Mucosa of rectum (tissue), 2 donors: ENCODE measurements around the gene CTRB2.
A peak's percentile ranks its signal among the peaks of the same experiment; 100 is the strongest.
"Not testable (repeated sequence)": the region's sequence is repeated elsewhere in the genome, so short reads cannot be mapped to it uniquely, and the experiment has no call there.

Experiments
- H3K27ac ChIP-seq, 2 donors: one replicate each; pipeline ENCODE4 v1.7.0; 2013; ENCODE audit warnings: inconsistent platforms in 2 of 2, low read depth in 2 of 2, low read length in 2 of 2
- H3K27me3 ChIP-seq, 2 donors: one replicate each; pipeline ENCODE4 v1.7.0; 2013; ENCODE audit warnings: low read length in 2 of 2; ENCODE audit not compliant: control insufficient read depth in 2 of 2, insufficient read depth in 2 of 2
- H3K36me3 ChIP-seq, 2 donors: one replicate each; pipeline ENCODE4 v1.7.0; 2013; ENCODE audit warnings: low read length in 2 of 2; ENCODE audit not compliant: control insufficient read depth in 2 of 2, insufficient read depth in 2 of 2
- H3K4me1 ChIP-seq, 2 donors: one replicate each; pipeline ENCODE4 v1.7.0; 2013; ENCODE audit warnings: low read length in 2 of 2, mild to moderate bottlenecking in 1 of 2; ENCODE audit not compliant: control insufficient read depth in 2 of 2, insufficient read depth in 2 of 2
- H3K4me3 ChIP-seq, 2 donors: one replicate each; pipeline ENCODE4 v1.7.0; 2013; ENCODE audit warnings: low read length in 2 of 2
- H3K9ac ChIP-seq, 2 donors: one replicate each; pipeline ENCODE4 v1.7.0; 2013; ENCODE audit warnings: low read length in 2 of 2, low read depth in 1 of 2, mild to moderate bottlenecking in 1 of 2
- H3K9me3 ChIP-seq, 2 donors: one replicate each; pipeline ENCODE4 v1.7.0; 2013; ENCODE audit warnings: low read length in 2 of 2; ENCODE audit not compliant: control insufficient read depth in 2 of 2
- donor health status: healthy.
- donor health status: Normal muscosa, but diverticular disease.

Gene CTRB2

DNA sequence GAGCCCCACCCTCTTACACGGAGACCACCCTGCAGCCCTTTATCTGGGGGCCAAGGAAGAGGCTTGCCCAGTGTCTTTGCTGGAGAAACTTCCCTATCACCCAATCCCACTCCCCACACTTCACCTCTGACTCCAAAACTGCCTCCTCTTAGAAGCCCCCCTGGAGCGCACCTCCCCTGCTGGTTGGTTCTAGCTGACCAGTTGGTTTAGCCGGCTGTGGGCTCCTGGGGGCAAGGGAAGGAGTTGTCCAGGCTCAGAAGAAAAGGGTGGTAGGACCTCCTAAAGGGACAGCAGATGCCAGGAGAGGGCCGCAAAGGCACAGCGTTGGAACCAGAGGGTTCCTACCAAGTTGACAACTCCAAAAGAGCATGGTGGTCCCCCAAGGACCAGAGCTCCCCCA is 42.5 kb upstream of the CTRB2 start:
- H3K27me3 ChIP-seq: peaks cover 0 to 3% of the 10 kb centered on the region in 2 donors
- no peaks in the 10 kb centered on the region for H3K36me3 ChIP-seq
- peak overlapping the region; percentile 95 to 97 for H3K27ac ChIP-seq
- H3K4me3 ChIP-seq: peak overlapping the region; percentile 86 to 90
- peak overlapping the region; percentile 60 to 97 for H3K9ac ChIP-seq
- peaks cover 59 to 74% of the 10 kb centered on the region in 2 donors for H3K4me1 ChIP-seq
- H3K9me3 ChIP-seq: no peaks in the 10 kb centered on the region

DNA sequence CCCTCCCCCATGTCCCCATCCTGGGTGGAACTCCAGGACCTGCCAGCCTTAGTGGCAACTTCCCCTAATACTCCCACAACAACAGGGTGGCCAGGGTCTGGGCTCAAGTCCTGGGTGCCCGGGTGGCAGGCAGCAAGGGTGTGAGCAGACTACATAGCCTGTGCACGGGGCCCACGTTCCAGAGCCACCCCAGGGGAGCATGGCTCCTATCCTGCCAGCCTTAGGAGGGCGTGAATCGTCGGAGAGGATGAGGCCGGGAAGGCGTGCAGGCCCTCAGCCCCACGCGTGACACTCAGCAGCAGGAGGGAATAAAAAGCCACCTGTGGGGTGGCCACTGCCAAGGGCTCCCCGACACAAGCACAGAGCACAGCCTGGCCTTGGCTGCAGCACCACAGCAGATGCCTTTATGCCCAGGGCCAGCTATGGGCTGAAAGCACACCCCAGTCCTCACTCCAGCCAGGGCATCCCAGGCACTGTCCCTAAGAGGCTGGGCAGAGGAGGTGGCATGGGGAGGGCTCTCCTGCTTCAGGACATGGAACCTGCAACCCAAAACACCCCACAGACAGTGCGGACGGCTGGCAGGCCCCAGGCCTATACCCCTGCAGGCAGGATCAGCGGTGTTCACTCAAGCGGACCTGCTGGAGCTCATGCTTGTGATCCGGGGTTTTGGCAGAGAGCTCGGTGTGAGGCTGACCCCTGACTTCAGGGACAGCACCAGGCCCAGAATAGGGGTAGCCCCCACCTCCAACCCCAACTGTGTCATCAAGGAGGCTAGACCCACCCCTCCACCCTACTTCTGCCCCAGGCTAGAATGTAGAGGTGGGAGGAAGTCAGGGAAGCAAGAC is 41.8 kb upstream of the CTRB2 start:
- Histone ChIP-seq H3K27ac (peak overlapping the region; percentile 49 to 95), H3K27me3 (peaks cover 0 to 3% of the 10 kb centered on the region in 2 donors), H3K4me1 (peaks cover 61 to 75% of the 10 kb centered on the region in 2 donors), H3K9me3 (no peaks in the 10 kb centered on the region), H3K4me3 (peak overlapping the region; percentile 26 to 86), H3K9ac (peak overlapping the region; percentile 60 to 97), H3K36me3 (no peaks in the 10 kb centered on the region)

DNA sequence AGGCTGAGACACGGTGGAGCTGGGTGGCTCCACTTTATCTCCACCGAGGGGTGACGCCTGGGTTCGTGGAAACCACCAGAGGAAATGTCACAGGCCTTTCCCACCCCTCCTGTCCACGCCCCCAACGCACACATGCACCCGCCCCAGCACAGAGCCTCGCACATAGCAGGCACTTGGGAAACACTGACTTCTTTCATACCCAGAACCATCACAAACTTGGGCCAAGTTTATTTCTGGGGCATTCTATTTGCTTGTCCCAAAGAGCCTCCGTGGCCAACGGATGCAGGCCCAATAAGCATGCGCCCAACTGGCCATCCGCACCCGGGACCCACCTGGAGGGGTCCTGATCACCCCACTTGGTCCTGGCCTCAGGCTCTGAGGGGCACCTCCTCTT is 41.2 kb upstream of the CTRB2 start:
- Histone ChIP-seq H3K9me3 (no peaks in the 10 kb centered on the region), H3K36me3 (no peaks in the 10 kb centered on the region), H3K27me3 (peaks cover 0 to 3% of the 10 kb centered on the region in 2 donors), H3K9ac (peak overlapping the region in 1 of 2 donors; percentile 47), H3K27ac (peak overlapping the region; percentile 49 to 95), H3K4me1 (peaks cover 62 to 76% of the 10 kb centered on the region in 2 donors), H3K4me3 (peak overlapping the region in 1 of 2 donors; percentile 26)

DNA sequence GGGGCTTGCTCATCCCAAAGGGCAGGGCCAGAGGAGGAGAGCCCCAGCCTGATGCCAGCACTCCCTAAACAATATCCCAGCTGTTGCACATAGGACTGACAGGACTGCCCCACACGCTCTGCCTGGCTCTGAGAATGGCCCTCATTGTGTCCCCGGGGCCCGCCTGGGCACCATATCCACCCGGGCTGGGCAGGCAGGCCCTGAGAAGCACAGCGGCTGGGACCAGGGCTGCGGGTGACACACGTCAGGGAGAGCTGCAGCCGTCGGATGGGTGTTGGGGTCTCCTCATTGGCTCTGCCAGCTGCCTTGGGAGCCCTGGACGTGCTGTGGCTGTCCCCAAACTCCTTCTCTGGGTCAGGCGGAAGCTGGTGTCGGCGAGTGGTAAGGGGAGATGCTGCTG is 40.3 kb upstream of the CTRB2 start:
- H3K27me3 ChIP-seq: peaks cover 0 to 1% of the 10 kb centered on the region in 2 donors
- peaks cover 0 to 5% of the 10 kb centered on the region in 2 donors for H3K36me3 ChIP-seq
- no peaks in the 10 kb centered on the region for H3K9me3 ChIP-seq
- no peak overlapping the region for H3K9ac ChIP-seq
- H3K4me3 ChIP-seq: no peak overlapping the region
- peak overlapping the region; percentile 35 to 95 for H3K27ac ChIP-seq
- peaks cover 54 to 67% of the 10 kb centered on the region in 2 donors for H3K4me1 ChIP-seq

DNA sequence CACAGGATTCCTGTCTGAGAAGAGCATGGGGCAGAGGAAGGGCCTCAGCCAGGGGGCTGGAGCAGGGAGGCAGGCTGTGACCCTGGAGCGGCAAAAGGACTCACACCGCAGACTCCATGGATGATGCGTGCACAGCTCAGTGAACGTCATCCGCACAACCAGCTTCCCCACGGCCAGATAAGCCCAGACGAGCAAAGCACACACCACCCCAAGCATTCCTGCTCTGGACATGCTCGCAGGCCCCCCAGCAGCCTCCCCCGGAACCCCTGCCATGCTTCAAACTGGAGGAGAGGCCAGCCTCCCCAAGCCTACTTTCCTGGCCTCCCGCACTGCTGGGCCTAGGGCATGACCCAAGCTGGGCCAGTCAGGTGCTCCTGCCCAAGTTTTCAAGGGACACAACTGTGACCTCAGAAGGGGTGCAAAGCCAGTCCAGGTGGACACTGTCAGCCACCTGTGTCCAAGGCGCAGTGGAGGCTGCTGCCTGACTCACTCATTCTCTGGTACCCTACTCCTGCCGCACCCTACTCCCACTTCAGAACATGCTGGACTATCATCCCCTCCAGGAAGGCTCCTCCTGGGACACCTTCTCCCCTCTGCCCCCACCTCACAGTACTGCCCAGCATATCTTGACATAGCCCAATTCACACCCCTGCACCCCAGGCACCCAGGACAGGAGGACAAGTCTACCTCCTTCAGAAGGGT is 39.7 kb upstream of the CTRB2 start:
- H3K4me3 ChIP-seq: no peak overlapping the region
- no peaks in the 10 kb centered on the region for H3K9me3 ChIP-seq
- no peak overlapping the region for H3K9ac ChIP-seq

DNA sequence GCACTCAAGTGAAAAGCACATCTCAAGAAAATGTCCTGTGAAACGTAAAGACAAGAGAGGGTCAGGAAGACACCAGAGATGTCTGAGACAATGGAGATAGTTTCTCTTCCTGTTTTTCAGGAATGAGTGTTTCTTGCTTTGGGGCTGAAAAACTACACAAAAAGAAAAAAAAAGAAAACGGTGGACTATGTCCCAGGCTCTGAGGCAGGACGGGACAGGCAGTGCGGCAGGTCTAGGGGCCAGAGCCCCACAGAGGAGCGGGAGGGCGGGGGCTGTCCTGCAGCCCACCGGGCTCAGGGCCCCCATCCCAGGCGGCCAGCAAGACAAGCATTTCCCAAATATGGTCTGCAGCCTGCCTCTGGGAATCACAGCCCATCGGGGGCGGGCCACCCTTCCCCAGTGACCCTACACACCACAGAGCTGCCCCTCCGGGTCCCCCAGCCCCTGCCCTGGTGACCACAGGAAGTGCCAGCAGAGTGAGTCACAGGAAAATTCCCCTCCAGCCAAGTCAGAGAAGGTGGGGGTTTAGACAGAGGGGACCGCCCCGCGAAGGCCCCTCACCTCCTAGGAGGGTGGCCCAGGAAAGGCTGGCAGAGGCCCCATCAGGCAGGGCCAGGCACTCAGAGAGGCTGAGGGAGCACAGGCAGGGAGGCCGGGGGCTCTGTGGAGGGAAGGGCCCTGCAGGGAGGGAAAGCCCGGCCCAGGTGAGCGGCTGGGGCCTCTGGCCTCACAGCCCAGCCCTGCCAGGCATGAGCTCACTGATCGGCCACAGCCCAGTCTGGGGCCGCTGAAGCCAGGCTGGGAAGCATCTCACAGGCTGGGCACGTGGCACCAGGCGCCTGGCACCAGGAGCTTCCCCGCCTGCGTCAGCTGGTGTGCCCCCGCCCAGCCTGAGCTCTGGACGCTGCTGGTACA is 38.1 kb upstream of the CTRB2 start:
- H3K4me3 ChIP-seq: no peak overlapping the region
- peak overlapping the region in 1 of 2 donors; percentile 52 for H3K9ac ChIP-seq
- H3K36me3 ChIP-seq: peaks cover 16 to 23% of the 10 kb centered on the region in 2 donors
- peak overlapping the region; percentile 70 to 77 for H3K27ac ChIP-seq
- peaks cover 49 to 59% of the 10 kb centered on the region in 2 donors for H3K4me1 ChIP-seq
- H3K27me3 ChIP-seq: no peaks in the 10 kb centered on the region
- no peaks in the 10 kb centered on the region for H3K9me3 ChIP-seq

More for the DNA sequence above, 39.7 kb upstream of the CTRB2 start:
- H3K4me1 ChIP-seq: peaks cover 49 to 61% of the 10 kb centered on the region in 2 donors
- peaks cover 2 to 11% of the 10 kb centered on the region in 2 donors for H3K36me3 ChIP-seq
- H3K27ac ChIP-seq: peak overlapping the region in 1 of 2 donors; percentile 77
- no peaks in the 10 kb centered on the region for H3K27me3 ChIP-seq

DNA sequence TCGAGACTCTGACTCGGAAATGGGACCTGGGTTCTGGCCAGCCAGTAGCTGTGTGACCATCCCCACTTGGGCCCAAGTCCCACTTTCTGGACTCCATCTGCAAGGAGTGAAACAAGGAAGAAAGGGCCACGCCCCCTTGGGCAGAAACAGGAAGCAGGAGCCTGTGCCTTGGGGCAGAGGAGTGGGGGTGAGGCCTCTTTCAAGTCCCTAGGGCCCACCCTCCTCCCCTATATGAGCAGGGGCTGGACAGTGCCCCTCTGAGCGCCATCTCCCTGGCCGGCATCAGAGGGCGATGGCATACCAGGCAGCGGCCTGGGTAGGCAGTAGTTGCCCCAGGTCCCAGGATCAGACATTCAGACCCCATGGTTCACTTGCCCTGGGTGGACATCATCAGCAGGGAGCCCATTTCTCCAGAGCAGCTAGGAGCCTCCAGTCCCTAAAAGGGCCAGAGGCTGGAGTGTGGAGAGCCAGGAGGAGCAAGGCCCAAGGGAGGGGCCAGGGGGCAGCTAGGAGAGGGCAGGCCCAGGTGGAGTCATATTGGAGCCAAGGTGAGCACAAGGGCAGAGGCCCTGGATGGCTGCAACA is 37.4 kb upstream of the CTRB2 start:
- Histone ChIP-seq H3K27ac (peak overlapping the region; percentile 70 to 77), H3K9ac (peak overlapping the region; percentile 2 to 49), H3K9me3 (no peaks in the 10 kb centered on the region)

DNA sequence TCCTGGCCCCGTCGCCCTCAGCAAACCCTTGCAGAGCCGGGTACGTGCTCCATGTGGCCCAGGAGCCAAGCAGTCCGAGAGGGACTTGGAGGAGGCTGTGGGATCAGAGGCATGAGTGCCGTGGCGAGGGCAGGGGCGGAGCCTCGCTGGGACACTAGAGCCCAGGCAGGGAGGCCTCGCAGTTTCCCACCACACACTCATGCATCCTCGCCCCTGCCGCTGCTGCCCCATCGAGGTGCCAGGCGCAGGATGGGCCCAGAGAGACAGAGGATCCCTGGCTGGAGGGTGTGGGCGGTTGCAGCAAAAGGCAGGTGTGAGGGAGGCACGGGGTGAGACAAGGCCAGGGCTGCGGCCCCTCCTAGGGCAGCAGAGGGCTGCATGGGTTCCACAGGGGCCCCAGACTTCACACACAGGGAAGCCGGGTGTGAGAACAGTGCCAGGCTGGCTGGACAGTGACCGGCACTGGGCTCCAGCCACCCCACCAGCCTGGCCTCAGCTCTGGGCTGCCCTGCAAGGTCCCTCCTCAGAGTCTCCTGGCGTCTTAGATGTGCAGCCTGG is 36.8 kb upstream of the CTRB2 start:
- no peaks in the 10 kb centered on the region for H3K9me3 ChIP-seq
- H3K9ac ChIP-seq: no peak overlapping the region
- H3K4me3 ChIP-seq: no peak overlapping the region
- no peaks in the 10 kb centered on the region for H3K27me3 ChIP-seq
- H3K4me1 ChIP-seq: peaks cover 39 to 46% of the 10 kb centered on the region in 2 donors
- H3K36me3 ChIP-seq: peaks cover 20 to 23% of the 10 kb centered on the region in 2 donors
- no peak overlapping the region for H3K27ac ChIP-seq

More for the DNA sequence above, 37.4 kb upstream of the CTRB2 start:
- H3K4me3 ChIP-seq: no peak overlapping the region
- peaks cover 43 to 52% of the 10 kb centered on the region in 2 donors for H3K4me1 ChIP-seq
- H3K36me3 ChIP-seq: peaks cover 20 to 23% of the 10 kb centered on the region in 2 donors
- no peaks in the 10 kb centered on the region for H3K27me3 ChIP-seq

DNA sequence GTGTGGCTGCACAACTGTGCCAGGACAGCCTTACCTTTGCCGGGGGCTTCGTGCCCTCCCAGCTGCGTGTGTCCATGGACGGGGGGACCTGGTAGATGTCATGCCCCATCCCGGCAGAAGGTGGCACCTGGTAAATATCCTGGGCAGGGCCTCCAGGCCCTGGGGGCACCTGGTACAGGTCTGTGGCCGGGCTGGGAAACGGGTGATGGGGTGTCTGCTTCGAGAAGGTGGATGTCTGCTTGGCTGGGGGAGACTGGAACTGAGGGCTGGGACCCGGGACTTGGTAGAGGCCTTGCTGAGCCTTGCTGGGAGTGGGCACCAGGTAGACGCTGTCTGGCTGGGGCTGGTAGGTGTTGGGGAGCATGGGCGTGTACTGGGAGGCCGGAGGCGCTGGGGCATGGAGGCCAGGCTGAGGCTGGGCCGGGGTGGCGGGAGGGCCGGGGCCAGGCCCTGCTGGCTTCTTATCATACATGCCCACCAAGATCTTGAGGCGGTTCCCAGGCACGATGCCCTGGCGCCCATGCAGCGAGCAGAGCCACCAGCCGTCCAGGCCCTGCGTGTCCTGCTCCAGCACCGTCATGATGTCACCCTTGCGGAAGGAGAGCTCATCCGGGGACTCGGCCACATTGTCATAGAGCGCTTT is 35.6 kb upstream of the CTRB2 start:
- H3K4me3 ChIP-seq, H3K9me3 ChIP-seq, H3K9ac ChIP-seq, H3K27me3 ChIP-seq, H3K27ac ChIP-seq: not testable (repeated sequence)
- Histone ChIP-seq H3K36me3 (peaks cover 20 to 23% of the 10 kb centered on the region in 2 donors), H3K4me1 (peaks cover 31 to 35% of the 10 kb centered on the region in 2 donors)
